Measurements from ENCODE around the gene CFAP251. TPM values are rescaled to one million over a fixed set of nuclear protein-coding genes. Genes with fewer than 3 reads are reported as not detected.

The CFAP251 gene
- total RNA-seq, 4 donors from 2014 or later: 0.49 to 4.9 (median 0.61) TPM

DNA sequence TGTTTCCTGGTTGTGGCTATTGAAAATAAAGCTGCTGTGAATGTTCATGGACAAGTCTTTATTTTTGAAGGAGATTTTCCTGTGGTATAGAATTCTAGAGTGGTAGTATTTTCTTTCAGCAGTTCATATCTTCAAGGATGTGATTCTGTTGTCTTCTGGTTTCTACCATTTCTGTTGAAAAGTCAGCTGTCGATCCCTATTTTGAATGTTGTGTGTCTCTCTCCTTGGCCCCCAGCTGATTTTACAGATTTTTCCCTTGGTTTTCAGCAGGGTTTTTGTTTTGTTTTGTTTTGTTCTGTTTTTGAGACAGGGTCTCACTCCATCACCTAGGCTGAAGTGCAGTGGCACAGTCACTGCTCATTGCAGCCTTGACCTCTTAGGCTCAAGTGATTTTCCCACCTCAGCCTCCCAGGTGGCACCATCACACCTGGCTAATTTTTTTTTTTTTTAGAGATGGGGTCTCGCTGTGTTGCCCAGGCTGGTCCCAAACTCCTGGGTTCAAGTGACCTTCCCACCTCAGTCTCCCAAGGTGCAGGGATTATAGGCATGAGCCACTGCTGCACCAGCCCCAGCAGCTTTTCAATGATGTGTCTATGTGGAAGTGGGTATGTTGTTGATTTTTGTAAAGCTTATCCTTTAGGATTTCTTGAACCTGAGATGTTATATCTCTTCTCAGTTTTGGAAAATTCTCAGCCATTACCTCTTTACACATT, 28.1 kb downstream of the CFAP251 start:
- Histone ChIP-seq H3K36me3 (no peaks in the 10 kb centered on the region), H3K4me1 (no peaks in the 10 kb centered on the region), H3K9me3 (no peaks in the 10 kb centered on the region), H3K27ac (no peak overlapping the region), H3K27me3 (no peaks in the 10 kb centered on the region), H3K4me3 (no peak overlapping the region)
- ATAC-seq: no peak
- TF ChIP-seq, protein P1, sequence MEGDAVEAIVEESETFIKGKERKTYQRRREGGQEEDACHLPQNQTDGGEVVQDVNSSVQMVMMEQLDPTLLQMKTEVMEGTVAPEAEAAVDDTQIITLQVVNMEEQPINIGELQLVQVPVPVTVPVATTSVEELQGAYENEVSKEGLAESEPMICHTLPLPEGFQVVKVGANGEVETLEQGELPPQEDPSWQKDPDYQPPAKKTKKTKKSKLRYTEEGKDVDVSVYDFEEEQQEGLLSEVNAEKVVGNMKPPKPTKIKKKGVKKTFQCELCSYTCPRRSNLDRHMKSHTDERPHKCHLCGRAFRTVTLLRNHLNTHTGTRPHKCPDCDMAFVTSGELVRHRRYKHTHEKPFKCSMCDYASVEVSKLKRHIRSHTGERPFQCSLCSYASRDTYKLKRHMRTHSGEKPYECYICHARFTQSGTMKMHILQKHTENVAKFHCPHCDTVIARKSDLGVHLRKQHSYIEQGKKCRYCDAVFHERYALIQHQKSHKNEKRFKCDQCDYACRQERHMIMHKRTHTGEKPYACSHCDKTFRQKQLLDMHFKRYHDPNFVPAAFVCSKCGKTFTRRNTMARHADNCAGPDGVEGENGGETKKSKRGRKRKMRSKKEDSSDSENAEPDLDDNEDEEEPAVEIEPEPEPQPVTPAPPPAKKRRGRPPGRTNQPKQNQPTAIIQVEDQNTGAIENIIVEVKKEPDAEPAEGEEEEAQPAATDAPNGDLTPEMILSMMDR (IDR thresholded peaks at IDR 0.05 in 4 of 5, conservative IDR thresholded peaks at IDR 0.05 in 1 of 5): no peak
- no peak for TF ChIP-seq POLR2A (IDR thresholded peaks at IDR 0.05)
- no peak for DNase-seq
- intact Hi-C loops (cut with DNase I; ENCODE audit: low total_unique reads): no loop called here
- in situ Hi-C loops (cut with MboI; ENCODE audit: low sequenced_read_pairs in 4 of 4): no loop called here

DNA sequence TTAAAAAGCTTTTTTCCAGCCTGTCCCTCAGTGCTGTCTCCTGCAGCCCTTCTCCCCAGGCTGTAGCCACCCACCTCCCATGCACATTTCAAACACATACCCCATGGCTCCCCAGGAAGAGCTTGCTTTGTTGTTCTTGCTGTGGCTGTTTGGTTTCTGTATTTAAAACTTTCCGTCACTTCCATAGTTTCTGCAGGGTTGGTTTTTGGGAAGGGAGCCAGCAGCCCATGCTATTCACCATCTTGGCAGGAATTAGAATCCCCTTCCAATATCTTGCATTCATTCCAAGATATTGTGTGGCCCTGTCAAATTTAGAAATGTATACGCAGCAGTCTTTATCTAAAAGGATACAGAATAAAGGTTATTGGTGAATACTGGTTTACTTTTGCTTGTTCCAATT, 29.6 kb downstream of the CFAP251 start:
- in situ Hi-C loops (cut with MboI; ENCODE audit: low sequenced_read_pairs in 4 of 4) (no loop called here), intact Hi-C loops (cut with DNase I; ENCODE audit: low total_unique reads) (no loop called here)
- no peak for ATAC-seq
- no peaks in the 10 kb centered on the region for H3K4me1 ChIP-seq
- DNase-seq: no peak
- no peaks in the 10 kb centered on the region for H3K27me3 ChIP-seq
- H3K27ac ChIP-seq: no peak overlapping the region
- no peak for TF ChIP-seq POLR2A (IDR thresholded peaks at IDR 0.05)
- TF ChIP-seq, protein P1 (IDR thresholded peaks at IDR 0.05 in 4 of 5, conservative IDR thresholded peaks at IDR 0.05 in 1 of 5): no peak
- H3K4me3 ChIP-seq: no peak overlapping the region
- no peaks in the 10 kb centered on the region for H3K9me3 ChIP-seq
- H3K36me3 ChIP-seq: no peaks in the 10 kb centered on the region

DNA sequence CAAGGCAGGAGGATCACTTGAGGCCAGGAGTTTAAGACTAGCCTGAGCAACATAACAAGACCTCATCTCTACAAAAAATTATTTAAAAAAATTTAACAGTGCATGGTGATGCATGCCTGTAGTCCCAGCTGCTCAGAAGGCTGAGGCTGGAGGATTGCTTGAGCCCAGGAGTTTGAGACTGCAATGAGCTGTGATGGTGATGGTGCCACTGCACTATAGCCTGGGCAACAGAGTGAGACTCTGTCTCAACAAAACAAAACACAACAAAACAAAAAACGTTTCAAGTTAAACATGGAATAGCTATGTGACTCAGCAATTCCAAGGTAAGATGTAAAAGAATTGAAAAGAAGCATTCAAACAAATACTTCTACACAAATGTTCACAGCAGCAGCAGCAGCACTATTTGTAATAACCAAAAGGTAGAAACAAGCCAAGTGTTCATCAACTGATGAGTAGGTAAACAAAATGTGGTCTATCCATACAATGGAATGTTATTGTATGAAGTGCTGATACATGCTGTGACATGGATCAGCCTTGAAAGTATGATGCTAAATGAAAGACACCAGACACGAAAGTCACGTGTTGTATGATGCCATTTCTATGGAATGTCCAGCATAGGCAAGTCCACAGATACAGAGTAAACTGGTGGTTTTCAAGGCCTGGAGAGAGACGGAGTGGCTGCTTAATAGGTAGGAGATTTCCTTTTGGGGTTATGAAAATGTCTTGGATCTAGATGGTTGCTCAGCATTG, 31.4 kb downstream of the CFAP251 start:
- Histone ChIP-seq H3K9me3 (no peaks in the 10 kb centered on the region), H3K4me1 (no peaks in the 10 kb centered on the region), H3K4me3 (no peak overlapping the region), H3K36me3 (no peaks in the 10 kb centered on the region), H3K27me3 (no peaks in the 10 kb centered on the region), H3K27ac (no peak overlapping the region)
- ATAC-seq (no peak), DNase-seq (no peak)
- in situ Hi-C loops (cut with MboI; ENCODE audit: low sequenced_read_pairs in 4 of 4): no loop called here
- intact Hi-C loops (cut with DNase I; ENCODE audit: low total_unique reads): loop anchor here (5.0 kb wide), 1 partner anchor 1333 kb away; no protein-coding TSS in a partner anchor
- no peak for TF ChIP-seq POLR2A (IDR thresholded peaks at IDR 0.05)
- TF ChIP-seq, protein P1 (IDR thresholded peaks at IDR 0.05 in 4 of 5, conservative IDR thresholded peaks at IDR 0.05 in 1 of 5): no peak

DNA sequence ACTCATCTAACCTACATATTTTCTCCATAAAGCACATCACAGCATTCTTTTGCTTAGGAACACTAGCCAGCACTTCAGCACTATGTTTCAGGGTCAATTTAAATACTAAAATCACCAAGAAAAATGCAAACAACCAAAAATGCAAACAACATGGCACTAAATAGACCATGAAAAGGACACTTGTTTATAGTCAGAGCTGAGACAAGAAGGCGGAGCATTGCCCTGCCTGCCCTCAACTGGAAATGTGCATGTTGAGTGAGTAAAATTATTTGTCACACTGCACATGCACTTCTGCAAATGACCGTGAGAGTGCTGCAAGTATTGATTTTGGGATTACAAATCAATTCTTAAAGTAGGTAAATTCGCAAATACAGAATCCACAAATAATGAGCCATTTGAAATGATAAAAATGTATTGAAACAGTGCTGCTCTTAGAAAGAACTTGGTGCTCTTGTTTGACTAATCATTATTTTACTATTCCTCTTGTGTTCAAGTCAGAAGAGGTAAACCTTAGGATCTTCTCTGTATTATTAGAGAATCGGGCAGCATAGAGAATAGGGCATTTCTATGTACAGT, 34.8 kb downstream of the CFAP251 start:
- in situ Hi-C loops (cut with MboI; ENCODE audit: low sequenced_read_pairs in 4 of 4): no loop called here
- Histone ChIP-seq H3K27ac (no peak overlapping the region), H3K9me3 (no peaks in the 10 kb centered on the region), H3K4me1 (no peaks in the 10 kb centered on the region), H3K27me3 (no peaks in the 10 kb centered on the region), H3K4me3 (no peak overlapping the region), H3K36me3 (no peaks in the 10 kb centered on the region)
- TF ChIP-seq POLR2A (IDR thresholded peaks at IDR 0.05): no peak
- TF ChIP-seq, protein P1 (IDR thresholded peaks at IDR 0.05 in 4 of 5, conservative IDR thresholded peaks at IDR 0.05 in 1 of 5): no peak
- ATAC-seq: no peak
- intact Hi-C loops (cut with DNase I; ENCODE audit: low total_unique reads): loop anchor here (5.0 kb wide), 1 partner anchor 1336 kb away; no protein-coding TSS in a partner anchor
- no peak for DNase-seq

All from gastrocnemius medialis (tissue), 4 donors.